GM19240 (cell line): Measurements from ENCODE around the gene ELOVL5.
"Not testable (repeated sequence)": the region's sequence is repeated elsewhere in the genome, so short reads cannot be mapped to it uniquely, and the experiment has no call there.

Experiments
- DNase-seq: peaks from one replicate; pipeline ENCODE4 v3.0.0; 2011; ENCODE audit warnings: low spot score; ENCODE audit not compliant: insufficient read length

ELOVL5 gene

DNA sequence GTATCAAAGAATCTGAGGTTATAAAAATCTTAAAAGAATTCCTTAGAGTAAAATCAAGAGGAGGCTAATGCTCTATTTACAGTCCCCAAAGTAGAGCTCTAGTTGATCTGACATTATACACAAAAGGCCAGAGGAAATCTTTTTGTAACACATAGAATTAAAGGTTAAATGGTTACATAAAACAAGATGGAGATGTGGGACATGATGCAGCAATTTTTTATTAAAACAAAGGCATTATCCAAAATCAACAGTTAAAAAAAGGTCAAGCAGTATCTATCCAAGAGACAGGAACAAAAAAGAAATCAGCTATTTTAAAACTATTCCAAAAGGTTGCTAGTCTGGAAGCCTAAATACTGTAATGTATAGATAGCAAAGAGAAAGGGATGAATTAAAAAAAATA lies 20.4 kb downstream of the ELOVL5 start:
- DNase-seq, result no peak

DNA sequence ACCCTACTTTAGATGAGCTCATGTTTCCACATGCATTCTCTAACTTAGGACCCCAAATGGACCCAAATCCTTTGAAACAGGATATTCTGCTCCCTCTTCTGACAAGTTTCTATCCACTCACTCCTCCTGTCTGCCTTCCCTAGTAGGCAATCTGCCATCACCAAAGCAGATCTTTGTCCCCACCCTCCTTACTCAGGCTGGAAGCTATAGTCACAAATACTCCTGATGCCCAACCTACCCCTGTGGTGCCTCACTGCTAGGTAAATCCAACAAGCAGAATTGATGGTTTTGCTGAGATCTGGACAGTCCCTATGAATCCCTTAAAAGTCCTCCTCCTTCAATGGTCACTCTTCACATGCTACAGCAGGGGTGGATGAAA lies 21.7 kb downstream of the ELOVL5 start:
- no peak for DNase-seq

GRCh38 chr6:53326372-53327016 lies 22.3 kb downstream of the ELOVL5 start:
- no peak for DNase-seq

GRCh38 chr6:53325785-53326184 lies 23.0 kb downstream of the ELOVL5 start:
- no peak for DNase-seq

DNA sequence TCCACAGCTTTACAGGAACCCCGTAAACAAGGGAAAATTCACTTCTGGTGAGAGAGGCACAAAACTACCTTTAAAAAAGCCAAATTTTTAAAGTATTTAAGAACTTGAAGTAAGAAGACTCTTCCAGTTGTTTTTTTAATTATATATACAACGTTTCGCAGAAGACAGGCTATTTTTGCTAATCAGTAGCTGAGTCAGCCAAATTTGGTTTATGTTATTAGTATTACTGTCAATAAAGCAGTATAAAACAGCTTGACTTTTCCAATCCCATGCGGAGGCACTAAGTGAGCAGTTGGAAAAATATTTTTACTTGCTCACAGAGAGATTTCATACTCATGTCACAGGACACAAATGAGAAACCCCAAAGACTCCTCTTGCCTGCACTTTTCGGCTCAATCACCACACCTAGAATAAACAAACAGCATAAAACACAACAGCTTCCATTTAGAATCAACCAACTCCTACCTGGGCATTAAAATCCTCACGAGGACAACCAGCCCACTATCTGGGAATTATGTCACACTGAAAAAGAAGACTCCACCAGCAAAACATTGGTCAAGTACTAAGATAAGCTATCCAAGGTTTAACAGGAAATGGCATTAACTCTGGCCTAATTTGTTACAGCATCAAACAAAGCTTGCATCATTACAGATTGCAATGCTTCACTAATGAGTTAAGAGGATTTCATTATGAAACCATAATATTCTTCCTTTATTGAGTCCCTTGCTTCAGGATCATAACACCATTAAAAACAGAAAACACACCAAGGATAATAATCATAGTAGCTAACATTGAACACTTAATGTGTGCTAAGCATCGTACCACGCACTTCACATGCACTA lies 26.3 kb downstream of the ELOVL5 start:
- DNase-seq, result no peak

- no peak for DNase-seq
Measured at GRCh38 chr6:53321701-53322100, 27.0 kb downstream of the ELOVL5 start.

DNA sequence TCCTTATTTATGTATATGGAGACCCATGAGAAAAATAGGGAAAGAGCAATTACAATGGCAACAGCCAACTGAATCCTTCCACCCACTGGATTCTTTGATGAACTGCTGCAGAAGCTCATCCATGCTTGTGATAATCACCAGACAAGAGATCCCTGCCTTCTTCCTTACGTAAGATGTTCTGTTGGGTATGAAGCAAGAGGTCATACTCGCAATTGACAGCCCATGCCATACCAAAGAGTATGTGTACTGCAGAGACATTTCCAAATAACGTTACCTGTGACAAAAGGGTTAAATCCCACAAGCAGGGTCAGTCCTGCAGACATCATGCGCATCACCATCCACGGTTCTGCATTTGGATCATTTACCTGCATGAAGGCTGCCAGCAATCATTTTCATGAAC lies 27.8 kb downstream of the ELOVL5 start:
- DNase-seq, result no peak

DNA sequence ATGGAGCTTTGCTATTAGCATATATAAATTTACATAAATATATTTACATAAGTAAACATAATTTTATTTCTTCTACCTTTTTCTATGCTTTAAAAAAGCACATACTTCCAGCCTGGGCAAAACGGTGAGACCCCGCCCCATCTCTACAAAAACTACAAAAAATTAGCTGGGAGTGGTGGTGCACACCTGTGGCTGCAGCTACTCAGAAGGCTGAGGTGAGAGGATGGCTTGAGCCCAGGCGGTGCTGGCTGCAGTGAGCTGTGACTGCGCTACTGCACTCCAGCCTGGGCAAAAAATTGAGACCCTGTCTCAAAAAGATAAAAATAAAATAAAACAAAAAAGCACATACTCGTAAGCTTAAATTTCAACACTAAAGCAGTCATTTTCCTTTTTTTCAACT lies 30.3 kb downstream of the ELOVL5 start:
- DNase-seq, result no peak

GRCh38 chr6:53317861-53318260 lies 30.9 kb downstream of the ELOVL5 start:
- no peak for DNase-seq

DNA sequence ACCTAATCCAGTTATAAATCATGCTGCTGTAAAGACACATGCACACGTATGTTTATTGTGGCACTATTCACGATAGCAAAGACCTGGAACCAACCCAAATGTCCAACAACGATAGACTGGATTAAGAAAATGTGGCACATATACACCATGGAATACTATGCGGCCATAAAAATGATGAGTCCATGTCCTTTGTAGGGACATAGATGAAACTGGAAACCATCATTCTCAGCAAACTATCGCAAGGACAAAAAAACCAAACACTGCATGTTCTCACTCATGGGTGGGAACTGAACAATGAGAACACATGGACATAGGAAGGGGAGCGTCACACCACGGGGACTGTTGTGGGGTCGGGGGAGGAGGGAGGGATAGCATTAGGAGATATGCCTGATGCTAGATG lies 31.5 kb downstream of the ELOVL5 start:
- DNase-seq, result not testable (repeated sequence)

DNA sequence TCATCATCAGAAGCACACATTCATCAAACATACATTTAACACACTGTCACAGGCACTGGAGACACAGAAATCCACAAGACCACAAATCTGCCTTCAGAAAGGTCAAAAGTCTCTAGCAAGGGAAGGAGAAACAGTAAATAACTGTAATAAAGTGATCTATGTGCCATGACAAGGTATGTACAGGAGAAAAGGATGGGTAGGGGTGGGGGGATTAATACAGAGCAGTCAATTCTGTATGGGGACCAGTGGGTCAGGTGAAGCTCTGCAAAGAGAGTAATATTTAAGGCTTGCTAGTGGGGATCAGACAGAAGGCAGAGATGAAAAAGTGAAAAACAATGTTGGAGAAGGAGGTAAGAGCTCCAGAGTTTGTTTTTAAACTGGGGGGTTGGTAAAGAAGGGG lies 32.6 kb downstream of the ELOVL5 start:
- DNase-seq, result no peak

DNA sequence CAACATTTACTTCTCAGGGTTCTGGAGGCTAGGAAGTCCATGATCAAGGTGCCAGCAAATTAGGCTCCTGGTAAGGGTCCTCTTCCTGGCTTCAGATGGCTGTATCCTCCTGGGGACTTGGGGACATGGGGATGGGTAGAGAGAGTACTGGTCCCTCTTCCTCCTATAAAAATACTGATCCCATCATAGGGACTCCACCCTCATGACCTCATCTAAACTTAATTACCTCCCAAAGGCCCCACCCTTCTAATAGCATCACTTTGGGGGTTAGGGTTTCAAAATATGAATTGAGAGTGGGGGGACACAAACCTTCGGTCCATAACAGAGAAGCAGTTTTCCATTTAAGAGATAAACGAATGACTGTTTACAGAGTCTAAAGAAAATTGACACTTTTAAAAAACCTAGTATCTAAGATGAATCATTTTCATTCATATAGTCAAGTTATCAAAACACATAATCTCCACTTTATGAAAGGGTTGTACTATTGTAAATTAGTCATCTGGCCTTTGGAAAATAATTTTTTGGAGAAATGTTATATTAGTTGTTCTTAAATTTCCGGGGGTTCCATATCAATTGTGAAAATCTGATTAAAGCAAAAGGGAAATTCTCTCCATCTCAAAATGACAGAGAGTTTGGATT lies 33.5 kb downstream of the ELOVL5 start:
- no peak for DNase-seq

DNA sequence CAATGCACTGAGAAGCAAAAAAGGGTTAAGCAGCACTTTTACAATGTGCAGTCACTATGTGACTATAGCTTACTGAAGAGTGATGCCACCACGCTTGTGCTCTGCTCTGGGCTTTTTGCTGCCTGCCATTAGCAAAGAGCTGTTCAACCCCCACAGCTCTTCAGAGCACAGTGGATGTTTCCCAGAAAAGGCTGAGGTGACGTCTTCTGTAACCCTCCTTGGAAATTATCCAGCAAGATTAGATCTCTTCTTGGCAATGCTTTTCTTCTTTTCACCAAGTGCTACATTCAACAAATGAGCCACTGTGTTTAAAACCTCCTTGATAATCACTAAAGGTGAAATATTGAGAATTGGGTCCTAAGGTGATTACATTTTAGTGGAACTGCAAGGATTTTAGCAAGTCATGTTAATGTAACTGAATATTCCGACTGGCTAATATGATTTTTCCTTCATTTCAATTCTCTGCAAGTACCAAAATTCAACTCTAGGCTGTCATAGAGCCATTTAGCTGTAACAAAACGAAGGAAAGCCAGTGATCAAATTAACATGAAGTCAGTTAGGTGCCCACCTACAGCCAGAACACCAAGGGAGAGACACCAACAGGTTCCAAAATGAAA lies 34.9 kb downstream of the ELOVL5 start:
- no peak for DNase-seq

DNA sequence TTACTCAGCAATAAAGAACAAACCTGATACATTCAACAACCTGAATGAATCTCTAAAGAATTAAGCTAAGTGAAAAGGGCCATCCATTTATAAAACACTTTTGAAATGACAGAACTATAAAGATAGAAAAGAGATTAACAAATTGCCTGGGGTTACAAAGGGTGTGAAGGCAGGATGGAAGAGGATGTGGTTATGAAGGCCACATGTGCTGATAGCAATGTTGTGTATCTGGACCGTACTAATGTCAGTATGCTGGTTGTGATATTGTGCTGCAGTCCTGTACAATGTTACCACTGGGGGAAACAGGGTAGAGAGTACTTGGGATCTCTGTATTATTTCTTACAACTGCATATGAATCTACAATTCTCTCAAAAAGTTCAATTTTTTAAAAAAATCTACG lies 36.4 kb downstream of the ELOVL5 start:
- DNase-seq, result no peak

- DNase-seq, result no peak
Measured at GRCh38 chr6:53311586-53311935, 37.2 kb downstream of the ELOVL5 start.

- no peak for DNase-seq
Measured at GRCh38 chr6:53310771-53311585, 37.8 kb downstream of the ELOVL5 start.

GRCh38 chr6:53309901-53310300 lies 38.8 kb downstream of the ELOVL5 start:
- DNase-seq, result no peak

DNA sequence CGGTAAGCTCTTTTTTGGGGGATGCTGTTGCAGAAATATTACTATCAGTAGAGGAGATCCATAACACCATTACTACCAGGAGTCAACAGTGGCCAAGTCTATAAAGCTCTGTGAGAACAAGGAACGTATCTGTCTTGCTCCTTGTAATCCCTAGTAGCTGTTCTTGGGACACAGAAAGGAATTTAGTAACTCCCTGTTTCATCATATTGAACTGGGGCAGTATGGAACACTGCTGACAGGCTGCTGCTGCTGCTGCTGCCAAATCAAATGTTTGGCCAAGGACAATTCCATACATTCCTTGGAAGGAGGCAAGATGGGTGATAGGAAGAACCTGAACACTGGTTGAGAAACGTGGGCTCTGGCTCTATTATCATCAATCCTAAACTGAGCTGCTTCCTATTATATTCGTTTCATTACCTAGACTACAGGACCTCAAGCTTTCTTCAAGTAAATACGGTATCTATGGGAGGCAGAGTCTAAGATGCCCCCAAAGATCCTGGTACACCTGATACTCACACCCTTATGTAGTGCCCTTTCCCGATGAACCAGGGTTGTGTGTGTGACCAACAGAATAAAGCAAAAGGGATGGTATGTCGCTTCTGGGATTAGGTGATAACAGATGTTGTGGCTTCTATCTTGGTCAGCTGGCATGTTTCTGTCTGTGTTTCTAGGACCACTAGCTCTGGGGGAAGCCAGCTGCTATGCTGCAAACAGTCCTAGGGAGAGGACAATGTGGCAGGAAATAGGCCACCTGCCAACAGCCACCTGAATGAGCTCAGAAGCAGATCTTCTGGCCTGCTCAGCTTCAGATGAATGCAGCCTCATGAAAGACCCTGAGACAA lies 39.5 kb downstream of the ELOVL5 start:
- DNase-seq, result no peak

- peak; percentile 19 for DNase-seq
Measured at GRCh38 chr6:53306819-53307347, 41.9 kb downstream of the ELOVL5 start.

- DNase-seq, result not testable (repeated sequence)
Measured at GRCh38 chr6:53306217-53306616, 42.5 kb downstream of the ELOVL5 start.
